ENCODE data around the gene RDH13.

RDH13 gene

GRCh38 chr19:55091126-55091910 lies 28.4 kb upstream of the RDH13 start:
- peaks cover 11% of the 10 kb centered on the region for H3K4me1 ChIP-seq (ENCODE audit: control insufficient read depth, insufficient read depth, low read length)
- no peak overlapping the region for H3K4me3 ChIP-seq (ENCODE audit: insufficient read depth, low read depth, low read length)
- no peak overlapping the region for H3K27ac ChIP-seq (ENCODE audit: insufficient read depth, low read depth, low read length, poor library complexity, severe bottlenecking)
- H3K9me3 ChIP-seq (ENCODE audit: control insufficient read depth, low read length), result no peaks in the 10 kb centered on the region
- 92 to 94% methylated on average over 32 of the region's 32 CpGs for WGBS, 2 experiments
- peaks cover 10% of the 10 kb centered on the region for H3K36me3 ChIP-seq (ENCODE audit: control insufficient read depth, insufficient read depth, low read length)
- H3K27me3 ChIP-seq (ENCODE audit: control insufficient read depth, insufficient read depth, low read length, poor library complexity, severe bottlenecking), result peaks cover 3% of the 10 kb centered on the region

- H3K27me3 ChIP-seq (ENCODE audit: control insufficient read depth, insufficient read depth, low read length, poor library complexity, severe bottlenecking), result peaks cover 10% of the 10 kb centered on the region
- WGBS, 2 experiments, result 91 to 93% methylated on average over 13 of the region's 13 CpGs
- no peak overlapping the region for H3K27ac ChIP-seq (ENCODE audit: insufficient read depth, low read depth, low read length, poor library complexity, severe bottlenecking)
- no peaks in the 10 kb centered on the region for H3K9me3 ChIP-seq (ENCODE audit: control insufficient read depth, low read length)
- peaks cover 10% of the 10 kb centered on the region for H3K36me3 ChIP-seq (ENCODE audit: control insufficient read depth, insufficient read depth, low read length)
- H3K4me3 ChIP-seq (ENCODE audit: insufficient read depth, low read depth, low read length), result no peak overlapping the region
- peaks cover 17% of the 10 kb centered on the region for H3K4me1 ChIP-seq (ENCODE audit: control insufficient read depth, insufficient read depth, low read length)
Measured at GRCh38 chr19:55090564-55090963, 27.6 kb upstream of the RDH13 start.

- no peak overlapping the region for H3K4me3 ChIP-seq (ENCODE audit: insufficient read depth, low read depth, low read length)
- H3K9me3 ChIP-seq (ENCODE audit: control insufficient read depth, low read length), result no peaks in the 10 kb centered on the region
- H3K4me1 ChIP-seq (ENCODE audit: control insufficient read depth, insufficient read depth, low read length), result peaks cover 19% of the 10 kb centered on the region
- no peak overlapping the region for H3K27ac ChIP-seq (ENCODE audit: insufficient read depth, low read depth, low read length, poor library complexity, severe bottlenecking)
- H3K27me3 ChIP-seq (ENCODE audit: control insufficient read depth, insufficient read depth, low read length, poor library complexity, severe bottlenecking), result peaks cover 21% of the 10 kb centered on the region
- WGBS, 2 experiments, result 86 to 89% methylated on average over 3 of the region's 3 CpGs
- H3K36me3 ChIP-seq (ENCODE audit: control insufficient read depth, insufficient read depth, low read length), result peaks cover 10% of the 10 kb centered on the region
Measured at GRCh38 chr19:55089342-55089944, 26.5 kb upstream of the RDH13 start.

GRCh38 chr19:55088543-55089341 lies 25.8 kb upstream of the RDH13 start:
- Histone ChIP-seq H3K27ac (ENCODE audit: insufficient read depth, low read depth, low read length, poor library complexity, severe bottlenecking) (peak overlapping the region; percentile 54), H3K27me3 (ENCODE audit: control insufficient read depth, insufficient read depth, low read length, poor library complexity, severe bottlenecking) (peaks cover 28% of the 10 kb centered on the region), H3K4me3 (ENCODE audit: insufficient read depth, low read depth, low read length) (no peak overlapping the region), H3K36me3 (ENCODE audit: control insufficient read depth, insufficient read depth, low read length) (peaks cover 10% of the 10 kb centered on the region), H3K9me3 (ENCODE audit: control insufficient read depth, low read length) (no peaks in the 10 kb centered on the region), H3K4me1 (ENCODE audit: control insufficient read depth, insufficient read depth, low read length) (peaks cover 25% of the 10 kb centered on the region)
- 52 to 59% methylated on average over 11 to 17 of the region's 18 CpGs for WGBS, 2 experiments

- H3K4me3 ChIP-seq (ENCODE audit: insufficient read depth, low read depth, low read length), result peak overlapping the region; percentile 74
Measured at GRCh38 chr19:55088021-55088451, 25.1 kb upstream of the RDH13 start.

GRCh38 chr19:55087542-55087901 lies 24.6 kb upstream of the RDH13 start:
- H3K9me3 ChIP-seq (ENCODE audit: control insufficient read depth, low read length), result no peaks in the 10 kb centered on the region
- H3K27me3 ChIP-seq (ENCODE audit: control insufficient read depth, insufficient read depth, low read length, poor library complexity, severe bottlenecking), result peaks cover 41% of the 10 kb centered on the region
- WGBS, 2 experiments, result 24 to 30% methylated on average over 17 of the region's 17 CpGs
- peaks cover 7% of the 10 kb centered on the region for H3K36me3 ChIP-seq (ENCODE audit: control insufficient read depth, insufficient read depth, low read length)
- H3K4me3 ChIP-seq (ENCODE audit: insufficient read depth, low read depth, low read length), result peak overlapping the region; percentile 74
- H3K27ac ChIP-seq (ENCODE audit: insufficient read depth, low read depth, low read length, poor library complexity, severe bottlenecking), result no peak overlapping the region
- peaks cover 26% of the 10 kb centered on the region for H3K4me1 ChIP-seq (ENCODE audit: control insufficient read depth, insufficient read depth, low read length)

More at GRCh38 chr19:55088021-55088451, 25.1 kb upstream of the RDH13 start:
- 74 to 79% methylated on average over 12 of the region's 12 CpGs for WGBS, 2 experiments
- Histone ChIP-seq H3K27me3 (ENCODE audit: control insufficient read depth, insufficient read depth, low read length, poor library complexity, severe bottlenecking) (peaks cover 35% of the 10 kb centered on the region), H3K9me3 (ENCODE audit: control insufficient read depth, low read length) (no peaks in the 10 kb centered on the region), H3K36me3 (ENCODE audit: control insufficient read depth, insufficient read depth, low read length) (peaks cover 10% of the 10 kb centered on the region), H3K4me1 (ENCODE audit: control insufficient read depth, insufficient read depth, low read length) (peaks cover 26% of the 10 kb centered on the region), H3K27ac (ENCODE audit: insufficient read depth, low read depth, low read length, poor library complexity, severe bottlenecking) (peak overlapping the region; percentile 54)

- no peak overlapping the region for H3K27ac ChIP-seq (ENCODE audit: insufficient read depth, low read depth, low read length, poor library complexity, severe bottlenecking)
Measured at GRCh38 chr19:55086730-55087541, 24.0 kb upstream of the RDH13 start.

GRCh38 chr19:55085923-55086715 lies 23.2 kb upstream of the RDH13 start:
- 23 to 25% methylated on average over 35 of the region's 35 CpGs for WGBS, 2 experiments
- Histone ChIP-seq H3K4me3 (ENCODE audit: insufficient read depth, low read depth, low read length) (peak overlapping the region; percentile 74), H3K36me3 (ENCODE audit: control insufficient read depth, insufficient read depth, low read length) (peaks cover 5% of the 10 kb centered on the region), H3K27me3 (ENCODE audit: control insufficient read depth, insufficient read depth, low read length, poor library complexity, severe bottlenecking) (peaks cover 55% of the 10 kb centered on the region), H3K9me3 (ENCODE audit: control insufficient read depth, low read length) (no peaks in the 10 kb centered on the region), H3K27ac (ENCODE audit: insufficient read depth, low read depth, low read length, poor library complexity, severe bottlenecking) (no peak overlapping the region), H3K4me1 (ENCODE audit: control insufficient read depth, insufficient read depth, low read length) (peaks cover 21% of the 10 kb centered on the region)

More at GRCh38 chr19:55086730-55087541, 24.0 kb upstream of the RDH13 start:
- no peaks in the 10 kb centered on the region for H3K9me3 ChIP-seq (ENCODE audit: control insufficient read depth, low read length)
- peak overlapping the region; percentile 74 for H3K4me3 ChIP-seq (ENCODE audit: insufficient read depth, low read depth, low read length)
- 1% methylated on average over 74 of the region's 74 CpGs for WGBS, 2 experiments
- peaks cover 46% of the 10 kb centered on the region for H3K27me3 ChIP-seq (ENCODE audit: control insufficient read depth, insufficient read depth, low read length, poor library complexity, severe bottlenecking)
- H3K36me3 ChIP-seq (ENCODE audit: control insufficient read depth, insufficient read depth, low read length), result peaks cover 5% of the 10 kb centered on the region
- peaks cover 20% of the 10 kb centered on the region for H3K4me1 ChIP-seq (ENCODE audit: control insufficient read depth, insufficient read depth, low read length)

- WGBS, 2 experiments, result 75 to 82% methylated on average over 10 of the region's 10 CpGs
- Histone ChIP-seq H3K9me3 (ENCODE audit: control insufficient read depth, low read length) (no peaks in the 10 kb centered on the region), H3K27me3 (ENCODE audit: control insufficient read depth, insufficient read depth, low read length, poor library complexity, severe bottlenecking) (peaks cover 72% of the 10 kb centered on the region), H3K36me3 (ENCODE audit: control insufficient read depth, insufficient read depth, low read length) (no peaks in the 10 kb centered on the region), H3K27ac (ENCODE audit: insufficient read depth, low read depth, low read length, poor library complexity, severe bottlenecking) (no peak overlapping the region), H3K4me3 (ENCODE audit: insufficient read depth, low read depth, low read length) (no peak overlapping the region), H3K4me1 (ENCODE audit: control insufficient read depth, insufficient read depth, low read length) (peaks cover 25% of the 10 kb centered on the region)
Measured at GRCh38 chr19:55084416-55084815, 21.5 kb upstream of the RDH13 start.
